WTC11 (cell line): Measurements from ENCODE around the gene SLC1A3.

Experiments
- EMX1 ChIP-seq: fragments of 250-450 bp; sonication (Bioruptor Pico); IDR thresholded peaks from 2 replicates; pipeline ENCODE4 v1.8.0; 2021; ENCODE audit warnings: mild to moderate bottlenecking
- TEAD4 ChIP-seq: sonication (generic); formaldehyde crosslinking; IDR thresholded peaks from 2 replicates; pipeline ENCODE4 v1.8.0; 2022; ENCODE audit warnings: mild to moderate bottlenecking, missing genetic modification reagents
- ZNF121 ChIP-seq: sonication (generic); formaldehyde crosslinking; IDR thresholded peaks from 2 replicates; pipeline ENCODE4 v1.8.0; 2023; ENCODE audit warnings: missing genetic modification reagents
- TF ChIP-seq, protein P1 (sequence below): fragments of 200-600 bp; IDR thresholded peaks from 2 replicates; pipeline ENCODE4 v1.8.0; 2022; ENCODE audit warnings: antibody characterized with exemption
- TF ChIP-seq, protein P2 (sequence below): fragments of 250-450 bp; sonication (Bioruptor Pico); IDR thresholded peaks from 2 replicates; pipeline ENCODE4 v1.9.0; 2021; ENCODE audit warnings: mild to moderate bottlenecking
- TF ChIP-seq, protein P3 (sequence below): sonication (generic); formaldehyde crosslinking; IDR thresholded peaks from 2 replicates; pipeline ENCODE4 v1.8.1; 2023; ENCODE audit warnings: mild to moderate bottlenecking, moderate library complexity, missing genetic modification reagents

DNA sequence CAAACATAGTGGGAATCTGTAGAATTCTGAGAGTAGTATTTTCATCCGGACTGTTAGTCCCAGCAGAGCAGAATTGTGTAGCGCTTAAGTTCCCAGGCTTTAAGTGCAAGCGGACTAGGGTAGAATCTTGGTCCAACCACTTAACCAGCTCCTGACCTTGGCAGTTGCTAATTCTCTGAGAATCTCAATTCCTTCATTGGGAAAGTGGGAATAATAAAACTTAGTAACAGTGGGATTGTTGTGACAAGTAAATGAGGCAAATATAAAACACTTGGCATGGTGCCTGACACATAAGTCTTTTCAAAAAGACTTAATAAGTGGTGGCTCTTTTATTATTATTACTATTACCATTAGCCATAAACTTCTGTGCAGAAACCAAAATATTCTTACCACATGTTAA, 8.4 kb upstream of the SLC1A3 start:
- TF ChIP-seq, protein P1, sequence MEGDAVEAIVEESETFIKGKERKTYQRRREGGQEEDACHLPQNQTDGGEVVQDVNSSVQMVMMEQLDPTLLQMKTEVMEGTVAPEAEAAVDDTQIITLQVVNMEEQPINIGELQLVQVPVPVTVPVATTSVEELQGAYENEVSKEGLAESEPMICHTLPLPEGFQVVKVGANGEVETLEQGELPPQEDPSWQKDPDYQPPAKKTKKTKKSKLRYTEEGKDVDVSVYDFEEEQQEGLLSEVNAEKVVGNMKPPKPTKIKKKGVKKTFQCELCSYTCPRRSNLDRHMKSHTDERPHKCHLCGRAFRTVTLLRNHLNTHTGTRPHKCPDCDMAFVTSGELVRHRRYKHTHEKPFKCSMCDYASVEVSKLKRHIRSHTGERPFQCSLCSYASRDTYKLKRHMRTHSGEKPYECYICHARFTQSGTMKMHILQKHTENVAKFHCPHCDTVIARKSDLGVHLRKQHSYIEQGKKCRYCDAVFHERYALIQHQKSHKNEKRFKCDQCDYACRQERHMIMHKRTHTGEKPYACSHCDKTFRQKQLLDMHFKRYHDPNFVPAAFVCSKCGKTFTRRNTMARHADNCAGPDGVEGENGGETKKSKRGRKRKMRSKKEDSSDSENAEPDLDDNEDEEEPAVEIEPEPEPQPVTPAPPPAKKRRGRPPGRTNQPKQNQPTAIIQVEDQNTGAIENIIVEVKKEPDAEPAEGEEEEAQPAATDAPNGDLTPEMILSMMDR, result no peak
- TF ChIP-seq, protein P2, sequence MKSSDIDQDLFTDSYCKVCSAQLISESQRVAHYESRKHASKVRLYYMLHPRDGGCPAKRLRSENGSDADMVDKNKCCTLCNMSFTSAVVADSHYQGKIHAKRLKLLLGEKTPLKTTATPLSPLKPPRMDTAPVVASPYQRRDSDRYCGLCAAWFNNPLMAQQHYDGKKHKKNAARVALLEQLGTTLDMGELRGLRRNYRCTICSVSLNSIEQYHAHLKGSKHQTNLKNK (CRISPR knock-in tag), result no peak
- TF ChIP-seq TEAD4 (CRISPR knock-in tag) (no peak), ZNF121 (CRISPR knock-in tag) (no peak), EMX1 (CRISPR knock-in tag) (no peak)
- TF ChIP-seq, protein P3, sequence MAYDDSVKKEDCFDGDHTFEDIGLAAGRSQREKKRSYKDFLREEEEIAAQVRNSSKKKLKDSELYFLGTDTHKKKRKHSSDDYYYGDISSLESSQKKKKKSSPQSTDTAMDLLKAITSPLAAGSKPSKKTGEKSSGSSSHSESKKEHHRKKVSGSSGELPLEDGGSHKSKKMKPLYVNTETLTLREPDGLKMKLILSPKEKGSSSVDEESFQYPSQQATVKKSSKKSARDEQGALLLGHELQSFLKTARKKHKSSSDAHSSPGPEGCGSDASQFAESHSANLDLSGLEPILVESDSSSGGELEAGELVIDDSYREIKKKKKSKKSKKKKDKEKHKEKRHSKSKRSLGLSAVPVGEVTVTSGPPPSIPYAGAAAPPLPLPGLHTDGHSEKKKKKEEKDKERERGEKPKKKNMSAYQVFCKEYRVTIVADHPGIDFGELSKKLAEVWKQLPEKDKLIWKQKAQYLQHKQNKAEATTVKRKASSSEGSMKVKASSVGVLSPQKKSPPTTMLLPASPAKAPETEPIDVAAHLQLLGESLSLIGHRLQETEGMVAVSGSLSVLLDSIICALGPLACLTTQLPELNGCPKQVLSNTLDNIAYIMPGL, result no peak
